Adrenal gland (tissue), 5 donors: ENCODE results near the gene OBSL1.

ENCODE experiments used
- CTCF ChIP-seq, 6 experiments: fragments of 450-650 bp in 4 of 6; fragments of 200-600 bp in 2 of 6; sonication (generic) in 1 of 6; IDR thresholded peaks; 1 replicate in 5 of 6; 2 replicates in 1 of 6; pipeline versions ENCODE4 v1.5.1 to v1.8.0; 2016 to 2021; ENCODE audit warnings: antibody characterized with exemption in 6 of 6, mild to moderate bottlenecking in 2 of 6, moderate library complexity in 1 of 6
- POLR2A ChIP-seq, 2 donors: fragments of 450-650 bp; IDR thresholded peaks; one replicate each; pipeline ENCODE4 v1.6.1; 2017; ENCODE audit warnings: antibody characterized with exemption in 2 of 2, mild to moderate bottlenecking in 2 of 2, moderate library complexity in 1 of 2
- donor health status: DM: no; HTN: no; CAD: no.

GRCh38 chr2:219515874-219516629, 55.3 kb downstream of the OBSL1 start:
- TF ChIP-seq POLR2A (IDR thresholded peaks at IDR 0.05) (no peak), CTCF (IDR thresholded peaks at IDR 0.05) (no peak)
